ENCODE results near the gene NOSTRIN. TPM values are rescaled to one million over a fixed set of nuclear protein-coding genes. Genes with fewer than 3 reads are reported as not detected.

Gene NOSTRIN
- total and polyA plus RNA-seq, 2 of the 8 experiments (the other 6 are each of a cell fraction or from before 2014, with no cell fraction given): not detected

DNA sequence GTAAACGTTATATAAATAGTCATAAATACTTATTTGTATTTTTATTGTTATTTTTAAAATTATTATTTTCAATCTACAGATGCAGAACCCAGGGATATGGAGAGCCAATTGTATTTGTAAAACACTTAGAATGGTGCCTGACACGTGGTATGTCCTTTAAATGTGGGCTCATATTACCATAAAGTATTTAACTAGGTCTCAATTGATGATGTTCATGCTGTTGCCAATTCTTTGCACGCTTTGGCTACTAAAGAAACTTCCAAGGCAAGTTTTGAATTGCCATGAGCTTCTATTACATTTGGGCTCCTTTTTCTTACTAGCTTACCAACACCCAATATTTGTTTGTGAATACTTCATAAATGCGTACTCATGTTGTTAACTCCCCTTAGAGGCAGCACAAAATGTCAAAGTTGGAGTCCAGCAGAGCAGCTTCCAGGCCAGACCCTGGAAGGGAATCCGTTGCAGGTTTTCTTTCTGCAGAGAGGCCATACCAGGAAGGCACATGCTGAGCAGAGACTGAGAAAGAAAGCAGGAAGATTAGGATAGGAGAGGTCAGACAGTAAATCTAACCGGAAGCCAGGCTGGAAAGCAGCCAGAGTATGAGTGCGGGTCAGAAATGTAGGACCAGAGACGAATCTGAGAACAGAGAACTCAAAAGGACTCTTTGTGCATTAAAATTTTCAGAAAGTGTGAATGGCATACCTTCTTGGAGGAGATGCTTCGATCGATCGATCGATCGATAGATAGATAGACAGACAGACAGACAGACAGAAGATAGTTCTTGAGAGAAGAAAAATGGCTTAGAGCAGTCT lies 4.2 kb upstream of the NOSTRIN start (continued):
- TF ChIP-seq EP300 (IDR thresholded peaks at IDR 0.05; ENCODE audit: borderline replicate concordance in 1 of 2, low read depth in 2 of 2, low read length in 2 of 2): no peak
- no peak for TF ChIP-seq SRF (IDR thresholded peaks at IDR 0.05; ENCODE audit: low read depth, low read length)
- TF ChIP-seq, protein P1, sequence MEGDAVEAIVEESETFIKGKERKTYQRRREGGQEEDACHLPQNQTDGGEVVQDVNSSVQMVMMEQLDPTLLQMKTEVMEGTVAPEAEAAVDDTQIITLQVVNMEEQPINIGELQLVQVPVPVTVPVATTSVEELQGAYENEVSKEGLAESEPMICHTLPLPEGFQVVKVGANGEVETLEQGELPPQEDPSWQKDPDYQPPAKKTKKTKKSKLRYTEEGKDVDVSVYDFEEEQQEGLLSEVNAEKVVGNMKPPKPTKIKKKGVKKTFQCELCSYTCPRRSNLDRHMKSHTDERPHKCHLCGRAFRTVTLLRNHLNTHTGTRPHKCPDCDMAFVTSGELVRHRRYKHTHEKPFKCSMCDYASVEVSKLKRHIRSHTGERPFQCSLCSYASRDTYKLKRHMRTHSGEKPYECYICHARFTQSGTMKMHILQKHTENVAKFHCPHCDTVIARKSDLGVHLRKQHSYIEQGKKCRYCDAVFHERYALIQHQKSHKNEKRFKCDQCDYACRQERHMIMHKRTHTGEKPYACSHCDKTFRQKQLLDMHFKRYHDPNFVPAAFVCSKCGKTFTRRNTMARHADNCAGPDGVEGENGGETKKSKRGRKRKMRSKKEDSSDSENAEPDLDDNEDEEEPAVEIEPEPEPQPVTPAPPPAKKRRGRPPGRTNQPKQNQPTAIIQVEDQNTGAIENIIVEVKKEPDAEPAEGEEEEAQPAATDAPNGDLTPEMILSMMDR (IDR thresholded peaks at IDR 0.05; ENCODE audit: control extremely low read depth in 1 of 3, insufficient read depth in 1 of 3, low read depth in 1 of 3, low read length in 3 of 3): no peak
- no peak for TF ChIP-seq KDM5A (IDR thresholded peaks at IDR 0.05; ENCODE audit: low read length)
- no peak for TF ChIP-seq CTBP2 (IDR thresholded peaks at IDR 0.05; ENCODE audit: borderline replicate concordance, insufficient read depth, insufficient read length, low read length)
- TF ChIP-seq, protein P2, sequence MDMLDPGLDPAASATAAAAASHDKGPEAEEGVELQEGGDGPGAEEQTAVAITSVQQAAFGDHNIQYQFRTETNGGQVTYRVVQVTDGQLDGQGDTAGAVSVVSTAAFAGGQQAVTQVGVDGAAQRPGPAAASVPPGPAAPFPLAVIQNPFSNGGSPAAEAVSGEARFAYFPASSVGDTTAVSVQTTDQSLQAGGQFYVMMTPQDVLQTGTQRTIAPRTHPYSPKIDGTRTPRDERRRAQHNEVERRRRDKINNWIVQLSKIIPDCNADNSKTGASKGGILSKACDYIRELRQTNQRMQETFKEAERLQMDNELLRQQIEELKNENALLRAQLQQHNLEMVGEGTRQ (IDR thresholded peaks at IDR 0.05; ENCODE audit: low read length): no peak
- TF ChIP-seq SP4 (IDR thresholded peaks at IDR 0.05; ENCODE audit: low read length): no peak
- no peak for TF ChIP-seq NANOG (IDR thresholded peaks at IDR 0.05; ENCODE audit: insufficient read depth, low read depth, low read length, poor library complexity, severe bottlenecking)
- peak; percentile 97 for TF ChIP-seq SP1 (IDR thresholded peaks at IDR 0.05; ENCODE audit: low read depth, low read length)
- no peak for TF ChIP-seq JUND (IDR thresholded peaks at IDR 0.05; ENCODE audit: low read length)
- TF ChIP-seq TAF7 (optimal IDR thresholded peaks at IDR 0.05; ENCODE audit: borderline replicate concordance, low read depth, low read length): no peak
- TF ChIP-seq CHD2 (IDR thresholded peaks at IDR 0.05; ENCODE audit: low read length): no peak
- TF ChIP-seq POU5F1 (IDR thresholded peaks at IDR 0.05; ENCODE audit: low read depth, low read length): no peak
- TF ChIP-seq SIX5 (IDR thresholded peaks at IDR 0.05; ENCODE audit: low read depth, low read length): no peak
- TF ChIP-seq BCL11A (IDR thresholded peaks at IDR 0.05; ENCODE audit: low read depth in 2 of 2, low read length in 2 of 2): no peak
- TF ChIP-seq SUZ12 (IDR thresholded peaks at IDR 0.05; ENCODE audit: low read length): no peak
- TF ChIP-seq RAD21 (IDR thresholded peaks at IDR 0.05 in 1 of 2, conservative IDR thresholded peaks at IDR 0.05 in 1 of 2; ENCODE audit: low read depth in 2 of 2, low read length in 2 of 2): peak in 1 of 2 experiments; percentile 17; a peak in 1 of 4 replicates
- TF ChIP-seq YY1 (IDR thresholded peaks at IDR 0.05; ENCODE audit: low read depth, low read length): peak; percentile 56; the same call in 1 of the 2 replicates
- TF ChIP-seq, protein P3, sequence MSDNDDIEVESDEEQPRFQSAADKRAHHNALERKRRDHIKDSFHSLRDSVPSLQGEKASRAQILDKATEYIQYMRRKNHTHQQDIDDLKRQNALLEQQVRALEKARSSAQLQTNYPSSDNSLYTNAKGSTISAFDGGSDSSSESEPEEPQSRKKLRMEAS (IDR thresholded peaks at IDR 0.05): peak; percentile 66; the same call in 1 of the 2 replicates
- TF ChIP-seq NRF1 (IDR thresholded peaks at IDR 0.05; ENCODE audit: low read depth, low read length): no peak

Measured in H1 (cell line).